B cell (primary cell): ENCODE measurements around the gene CD6. TPM values are rescaled to one million over a fixed set of nuclear protein-coding genes. Genes with fewer than 3 reads are reported as not detected.

Experiments used
- ATAC-seq: fragments of 200-7000 bp; cut with Tn5 transposase; one replicate; pipeline ENCODE4 v1.10.0; 2021; ENCODE audit warnings: low read depth, mild to moderate bottlenecking, moderate number of reproducible peaks, moderate library complexity
- CTCF ChIA-PET: fragments of 350-600 bp; sonication (Branson Sonifier 250); formaldehyde crosslinking; loops from one replicate; lab custom pipeline; 2021; ENCODE audit warnings: antibody characterized with exemption, inconsistent platforms; lab: Charles Lee
- POLR2A ChIA-PET: fragments of 350-600 bp; sonication (Branson Sonifier 250); formaldehyde crosslinking; loops from one replicate; lab custom pipeline; 2021; ENCODE audit warnings: antibody characterized with exemption; lab: Charles Lee
- DNase-seq: peaks from one replicate; pipeline ENCODE4 v3.0.0; 2013
- H2AFZ ChIP-seq: 2 replicates; pipeline ENCODE4 v1.6.1; 2012; ENCODE audit warnings: mild to moderate bottlenecking, low read depth, low read length; ENCODE audit not compliant: insufficient read depth, poor library complexity, severe bottlenecking
- H3K27ac ChIP-seq, 2 donors: 1 replicate in 1 of 2; 2 replicates in 1 of 2; pipeline ENCODE4 v1.5.1; 2012 to 2013; ENCODE audit warnings: low read length in 2 of 2, mild to moderate bottlenecking in 2 of 2, moderate library complexity in 1 of 2
- H3K27me3 ChIP-seq, 4 experiments: fragments of 200-600 bp in 1 of 4; sonication (generic) in 1 of 4; replicated peaks in 1 of 4; 1 replicate in 2 of 4; 2 replicates in 2 of 4; pipeline versions ENCODE4 v1.6.1 to v1.7.0; 2013 to 2016; ENCODE audit warnings: low read length in 3 of 4, mild to moderate bottlenecking in 2 of 4, mixed read lengths in 1 of 4, moderate library complexity in 1 of 4; ENCODE audit not compliant: insufficient read depth in 4 of 4, control insufficient read depth in 3 of 4; ENCODE audit errors: control extremely low read depth in 1 of 4
- H3K36me3 ChIP-seq, 2 experiments: replicated peaks in 1 of 2; 1 replicate in 1 of 2; 2 replicates in 1 of 2; pipeline versions ENCODE4 v1.6.1 to v1.7.1; 2013; ENCODE audit warnings: low read length in 1 of 2; ENCODE audit not compliant: insufficient read depth in 2 of 2, control insufficient read depth in 1 of 2; ENCODE audit errors: control extremely low read depth in 1 of 2, extremely low read depth in 1 of 2
- H3K4me1 ChIP-seq, 2 donors: fragments of 200-600 bp in 1 of 2; sonication (generic) in 1 of 2; 1 replicate in 1 of 2; 2 replicates in 1 of 2; pipeline versions ENCODE4 v1.5.1 to v1.6.1; 2013 to 2017; ENCODE audit warnings: low read length in 2 of 2; ENCODE audit not compliant: control insufficient read depth in 2 of 2, insufficient read depth in 2 of 2
- H3K4me2 ChIP-seq: replicated peaks from 2 replicates; pipeline ENCODE3; 2012; ENCODE audit warnings: mild to moderate bottlenecking, low read depth, low read length; ENCODE audit not compliant: poor library complexity, severe bottlenecking
- H3K4me3 ChIP-seq, 5 experiments: fragments of 200-600 bp in 1 of 5; sonication (generic) in 1 of 5; 1 replicate in 3 of 5; 2 replicates in 2 of 5; pipeline versions ENCODE4 v1.5.1 to v1.7.0; 2011 to 2016; ENCODE audit warnings: low read length in 4 of 5, mild to moderate bottlenecking in 4 of 5, low read depth in 2 of 5, control low read depth in 1 of 5, moderate library complexity in 1 of 5; ENCODE audit not compliant: insufficient read depth in 1 of 5; ENCODE audit errors: control extremely low read depth in 1 of 5, extremely low read depth in 1 of 5
- H3K79me2 ChIP-seq: fragments of 200-600 bp; sonication (generic); one replicate; pipeline ENCODE4 v1.6.0; 2016; ENCODE audit warnings: low read length; ENCODE audit not compliant: control insufficient read depth, insufficient read depth
- H3K9ac ChIP-seq: fragments of 200-600 bp; sonication (generic); 2 replicates; pipeline ENCODE4 v1.6.1; 2017; ENCODE audit warnings: mild to moderate bottlenecking, low read length, moderate library complexity
- H3K9me3 ChIP-seq, 3 donors: one replicate each; pipeline versions ENCODE4 v1.6.1 to v1.7.1; 2013; ENCODE audit warnings: low read length in 2 of 3; ENCODE audit not compliant: control insufficient read depth in 2 of 3, insufficient read depth in 1 of 3; ENCODE audit errors: control extremely low read depth in 1 of 3
- H4K20me1 ChIP-seq: 2 replicates; pipeline ENCODE4 v1.6.0; 2012; ENCODE audit warnings: mild to moderate bottlenecking, low read length; ENCODE audit not compliant: insufficient read depth, control insufficient read depth, poor library complexity, severe bottlenecking
- H3K27ac Mint-ChIP-seq: one replicate; pipeline ENCODE4 v1.8.0; 2021; ENCODE audit warnings: mixed read lengths
- H3K27me3 Mint-ChIP-seq: one replicate; pipeline ENCODE4 v1.8.0; 2021; ENCODE audit warnings: mixed read lengths
- H3K4me1 Mint-ChIP-seq: one replicate; pipeline ENCODE4 v1.8.0; 2021; ENCODE audit warnings: mixed read lengths
- H3K4me3 Mint-ChIP-seq: one replicate; pipeline ENCODE4 v1.8.0; 2021; ENCODE audit warnings: mixed read lengths
- H3K9me3 Mint-ChIP-seq: one replicate; pipeline ENCODE4 v1.8.0; 2022; ENCODE audit warnings: mixed read lengths; ENCODE audit not compliant: insufficient read depth
- CTCF ChIP-seq: fragments of 200-600 bp; IDR thresholded peaks from one replicate; pipeline ENCODE4 v1.8.0; 2022; ENCODE audit warnings: antibody characterized with exemption, mild to moderate bottlenecking
- EZH2 ChIP-seq: IDR thresholded peaks from 2 replicates; pipeline ENCODE4 v1.6.1; 2012; ENCODE audit warnings: borderline replicate concordance, low read depth, mild to moderate bottlenecking, moderate library complexity, low read length; ENCODE audit not compliant: insufficient read depth, poor library complexity, severe bottlenecking
- WGBS: methylation state at CpG from one replicate; pipeline ENCODE4 v1.1.5; 2013; ENCODE audit warnings: missing lambda C conversion rate; ENCODE audit not compliant: insufficient coverage; 5-methylcytosine and 5-hydroxymethylcytosine counted together
- intact Hi-C: fragments of 100-400 bp; cut with micrococcal nuclease; formaldehyde crosslinking; loops from one replicate; pipeline ENCODE4 v1.10.0; 2022
- polyA plus RNA-seq: library from polyadenylated mRNA; depleted of rRNA; stranded (reverse); fragments of >200 nt; gene quantifications from 2 replicates; pipeline ENCODE4 v1.2.3, GENCODE V29; 2012
- total RNA-seq, 2 donors: library from RNA; stranded (reverse); fragments of 120-200 nt in 1 of 2; gene quantifications; 1 replicate in 1 of 2; 2 replicates in 1 of 2; pipeline versions ENCODE4 v1.2.3 to v1.2.4, GENCODE V29; 2013 to 2022

CD6 gene
- total and polyA plus RNA-seq, 2 donors (not counting 1 experiment from before 2014, with no cell fraction given): 9.3 to 13.6 TPM

DNA sequence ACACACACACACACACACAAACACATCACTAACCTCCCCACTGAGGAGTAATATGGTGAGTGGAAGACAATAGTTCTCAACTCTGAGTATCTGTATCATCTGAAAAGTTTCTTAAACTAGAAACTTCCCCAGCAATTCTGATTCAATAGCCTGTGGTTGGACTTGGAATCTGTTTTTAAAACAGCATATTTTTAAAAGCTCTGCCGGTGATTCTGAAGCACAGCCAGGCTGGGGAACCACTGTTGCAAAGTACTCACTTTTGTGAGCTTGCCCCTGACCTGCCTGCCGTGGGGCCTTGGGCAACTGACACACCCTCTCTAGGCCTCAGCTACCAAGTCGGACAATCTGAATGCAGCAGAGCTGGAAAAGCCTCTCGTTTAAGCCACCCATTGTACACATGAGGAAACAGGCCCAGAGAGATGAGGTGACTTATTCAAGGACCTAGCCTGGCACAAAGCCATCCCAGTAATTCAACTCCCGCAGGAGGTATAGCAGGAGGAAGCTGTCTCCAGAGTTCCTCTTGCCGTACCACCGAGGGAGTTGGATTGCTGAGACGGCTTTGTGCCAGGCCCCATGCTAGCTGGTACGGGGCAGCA is 28.4 kb upstream of the CD6 start:
- CTCF ChIA-PET: interaction anchor here (1.0 to 1.2 kb wide), 3 partner anchors 9 to 11 kb away, joined by 3 to 4 read pairs (median 3); partner anchors contain the start of gene SLC15A3
- H3K27me3 ChIP-seq: no peaks in the 10 kb centered on the region
- H3K27ac ChIP-seq: peak overlapping the region in 1 of 2 donors; percentile 40
- no peaks in the 10 kb centered on the region for H3K9me3 Mint-ChIP-seq
- peaks cover 7 to 87% of the 10 kb centered on the region in 2 experiments for H3K36me3 ChIP-seq
- intact Hi-C loops: no loop called here
- H3K4me1 ChIP-seq: peaks cover 20 to 28% of the 10 kb centered on the region in 2 donors
- H3K9ac ChIP-seq: no peak overlapping the region
- H3K79me2 ChIP-seq: peaks cover 34% of the 10 kb centered on the region
- peak overlapping the region; percentile 76 for H3K27ac Mint-ChIP-seq
- no peak overlapping the region for H3K4me3 ChIP-seq
- ATAC-seq: no peak
- no peak overlapping the region for H3K4me2 ChIP-seq
- POLR2A ChIA-PET: interaction anchor here (0.7 kb wide), 1 partner anchor 181 kb away, joined by 3 read pairs; no protein-coding TSS in a partner anchor
- H3K4me1 Mint-ChIP-seq: peaks cover 54% of the 10 kb centered on the region
- TF ChIP-seq CTCF (no peak), EZH2 (no peak)
- no peak for DNase-seq
- H3K9me3 ChIP-seq: no peaks in the 10 kb centered on the region
- H4K20me1 ChIP-seq: peaks cover 70% of the 10 kb centered on the region
- H2AFZ ChIP-seq: no peak overlapping the region
- no peak overlapping the region for H3K4me3 Mint-ChIP-seq
- 88% methylated on average over 5 of the region's 9 CpGs for WGBS
- H3K27me3 Mint-ChIP-seq: no peaks in the 10 kb centered on the region
